Ovary (tissue), 9 donors: ENCODE results near the gene ARHGAP18. TPM values are rescaled to one million over a fixed set of nuclear protein-coding genes. Genes with fewer than 3 reads are reported as not detected.

Experiments
- DNase-seq, 5 donors: peaks; one replicate each; pipeline ENCODE4 v3.0.0-alpha.2; 2019 to 2020
- H3K27ac ChIP-seq, 2 donors: fragments of 200-600 bp; one replicate each; pipeline versions ENCODE4 v1.5.1 to v1.8.0; 2019 to 2022
- H3K27me3 ChIP-seq: fragments of 200-600 bp; one replicate; pipeline ENCODE4 v1.8.0; 2022
- H3K36me3 ChIP-seq: fragments of 200-600 bp; sonication (generic); one replicate; pipeline ENCODE4 v1.5.1; 2019
- H3K4me1 ChIP-seq: one replicate; pipeline ENCODE4 v1.8.1; 2013; ENCODE audit warnings: mild to moderate bottlenecking, moderate library complexity; ENCODE audit not compliant: insufficient read depth
- H3K4me3 ChIP-seq: fragments of 200-600 bp; sonication (generic); one replicate; pipeline ENCODE4 v1.5.1; 2017
- H3K9me3 ChIP-seq, 2 donors: fragments of 200-600 bp in 1 of 2; sonication (generic) in 1 of 2; one replicate each; pipeline versions ENCODE4 v1.5.1 to v1.8.1; 2013 to 2019; ENCODE audit warnings: mild to moderate bottlenecking in 1 of 2, moderate library complexity in 1 of 2
- EP300 ChIP-seq: sonication (generic); formaldehyde crosslinking; IDR thresholded peaks from one replicate; pipeline ENCODE4 v1.6.1; 2017; ENCODE audit warnings: antibody characterized with exemption
- POLR2A ChIP-seq: fragments of 450-650 bp; IDR thresholded peaks from one replicate; pipeline ENCODE4 v1.6.1; 2017; ENCODE audit warnings: antibody characterized with exemption, mild to moderate bottlenecking, moderate library complexity
- WGBS, 3 donors: extraction: QIAGEN DNeasy Blood & Tissue Kit in 1 of 3; methylation state at CpG; one replicate each; pipeline versions ENCODE4 v1.1.5 to v1.1.7; 2013 to 2017; 5-methylcytosine and 5-hydroxymethylcytosine counted together
- intact Hi-C, 4 donors: fragments of 100-400 bp; cut with DNase I; formaldehyde crosslinking; loops; one replicate each; pipeline versions ENCODE4 v1.11.0 to v1.15.1; 2022 to 2023
- polyA plus RNA-seq, 2 donors: library from polyadenylated mRNA; stranded (reverse); fragments of 200-250 nt in 1 of 2; fragments of 350-450 nt in 1 of 2; fragmentation: Illumina TruSeq in 1 of 2; extraction: RNeasy Lipid Tissue Mini Kit (QIAGEN cat#74804) in 1 of 2; gene quantifications; one replicate each; pipeline ENCODE4 v1.2.3, GENCODE V29; 2013 to 2014
- total RNA-seq, 7 donors: library from RNA; depleted of rRNA in 2 of 7; stranded (reverse); fragments of >200 nt in 2 of 7; fragmentation: NEBNext Ultra II Directional in 3 of 7; extraction: Animal tissue kit (Norgen Biotek cat#: 25700) in 3 of 7; gene quantifications; one replicate each; pipeline versions ENCODE4 v1.1.0 to v1.2.4, GENCODE V29; 2016 to 2023
- TF ChIP-seq, protein P1 (sequence below), 3 donors: fragments of 450-650 bp in 2 of 3; fragments of 200-600 bp in 1 of 3; IDR thresholded peaks; one replicate each; pipeline versions ENCODE4 v1.5.1 to v1.8.0; 2016 to 2022; ENCODE audit warnings: antibody characterized with exemption in 3 of 3, mild to moderate bottlenecking in 1 of 3
- donor health status: DM: no; HTN: no; CAD: no; lungs with moderate emphysema.
- donor health status: DM: no; HTN: no; CAD: no.
- donor health status: Bipolar disorder and iron deficiency.
- donor health status: DM: yes; HTN: yes; CAD: no.
- donor health status: DM: no; HTN: no; CAD: no.
- donor health status: DM: yes; HTN: yes; CAD: no.

The ARHGAP18 gene
- total and polyA plus RNA-seq, 9 donors: 4.4 to 35.3 (median 9.6) TPM

DNA sequence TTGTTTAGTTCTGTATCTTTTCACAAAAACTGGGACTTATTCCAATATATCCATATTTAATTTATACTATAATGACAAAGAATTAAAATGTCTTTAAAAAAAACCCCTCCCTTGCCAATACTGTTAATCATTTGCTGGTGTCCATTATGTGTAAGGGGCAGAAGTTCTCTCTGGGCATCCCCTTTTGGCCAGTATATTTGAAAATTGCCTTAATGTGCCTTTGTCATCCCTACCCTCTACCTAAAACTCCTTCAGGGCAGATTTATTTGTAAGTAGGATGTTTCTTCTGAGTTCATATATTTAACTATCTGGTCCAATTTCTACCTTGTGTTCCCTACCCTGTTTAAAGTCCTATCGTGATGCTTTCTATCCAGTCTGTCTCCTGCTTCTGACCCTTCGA, 62.9 kb downstream of the ARHGAP18 start:
- no peaks in the 10 kb centered on the region for H3K27me3 ChIP-seq
- WGBS, 3 donors: 63 to 78% (median 77%) methylated on average over 2 of the region's 2 CpGs
- DNase-seq: no peak
- TF ChIP-seq, protein P1, sequence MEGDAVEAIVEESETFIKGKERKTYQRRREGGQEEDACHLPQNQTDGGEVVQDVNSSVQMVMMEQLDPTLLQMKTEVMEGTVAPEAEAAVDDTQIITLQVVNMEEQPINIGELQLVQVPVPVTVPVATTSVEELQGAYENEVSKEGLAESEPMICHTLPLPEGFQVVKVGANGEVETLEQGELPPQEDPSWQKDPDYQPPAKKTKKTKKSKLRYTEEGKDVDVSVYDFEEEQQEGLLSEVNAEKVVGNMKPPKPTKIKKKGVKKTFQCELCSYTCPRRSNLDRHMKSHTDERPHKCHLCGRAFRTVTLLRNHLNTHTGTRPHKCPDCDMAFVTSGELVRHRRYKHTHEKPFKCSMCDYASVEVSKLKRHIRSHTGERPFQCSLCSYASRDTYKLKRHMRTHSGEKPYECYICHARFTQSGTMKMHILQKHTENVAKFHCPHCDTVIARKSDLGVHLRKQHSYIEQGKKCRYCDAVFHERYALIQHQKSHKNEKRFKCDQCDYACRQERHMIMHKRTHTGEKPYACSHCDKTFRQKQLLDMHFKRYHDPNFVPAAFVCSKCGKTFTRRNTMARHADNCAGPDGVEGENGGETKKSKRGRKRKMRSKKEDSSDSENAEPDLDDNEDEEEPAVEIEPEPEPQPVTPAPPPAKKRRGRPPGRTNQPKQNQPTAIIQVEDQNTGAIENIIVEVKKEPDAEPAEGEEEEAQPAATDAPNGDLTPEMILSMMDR (IDR thresholded peaks at IDR 0.05): no peak
- TF ChIP-seq POLR2A (no peak), EP300 (no peak)
- H3K27ac ChIP-seq: peak overlapping the region; percentile 21 to 59
- peaks cover 4% of the 10 kb centered on the region for H3K4me1 ChIP-seq
- intact Hi-C loops: no loop called here
- H3K36me3 ChIP-seq: no peaks in the 10 kb centered on the region
- H3K9me3 ChIP-seq: no peaks in the 10 kb centered on the region
- H3K4me3 ChIP-seq: no peak overlapping the region

DNA sequence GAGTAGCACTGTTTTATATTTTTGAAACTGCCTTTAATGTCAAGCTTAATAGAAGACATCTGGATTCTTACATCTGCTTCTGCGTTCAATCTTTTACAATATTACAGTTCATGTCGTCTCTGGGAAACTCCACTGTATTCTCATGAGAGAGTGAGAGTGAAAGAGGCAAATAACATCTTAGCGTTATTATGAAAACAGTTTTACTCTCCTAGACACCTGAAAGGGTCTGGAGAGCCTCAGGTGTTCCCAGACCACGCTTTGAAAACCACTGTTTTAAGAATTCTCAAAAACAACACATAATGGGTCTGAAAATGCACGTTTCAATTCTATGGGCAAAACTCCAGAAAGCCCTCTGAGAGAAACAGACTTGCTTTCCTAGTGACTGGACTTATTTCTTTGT, 63.3 kb downstream of the ARHGAP18 start:
- H3K9me3 ChIP-seq: no peaks in the 10 kb centered on the region
- peaks cover 4% of the 10 kb centered on the region for H3K4me1 ChIP-seq
- peak overlapping the region; percentile 21 to 59 for H3K27ac ChIP-seq
- no peak overlapping the region for H3K4me3 ChIP-seq
- no peak for TF ChIP-seq EP300
- TF ChIP-seq, protein P1 (IDR thresholded peaks at IDR 0.05): no peak
- TF ChIP-seq POLR2A: no peak
- 5 to 10% (median 7%) methylated on average over 5 of the region's 5 CpGs for WGBS, 3 donors
- no peaks in the 10 kb centered on the region for H3K36me3 ChIP-seq
- H3K27me3 ChIP-seq: no peaks in the 10 kb centered on the region
- no peak for DNase-seq
- intact Hi-C loops: no loop called here

DNA sequence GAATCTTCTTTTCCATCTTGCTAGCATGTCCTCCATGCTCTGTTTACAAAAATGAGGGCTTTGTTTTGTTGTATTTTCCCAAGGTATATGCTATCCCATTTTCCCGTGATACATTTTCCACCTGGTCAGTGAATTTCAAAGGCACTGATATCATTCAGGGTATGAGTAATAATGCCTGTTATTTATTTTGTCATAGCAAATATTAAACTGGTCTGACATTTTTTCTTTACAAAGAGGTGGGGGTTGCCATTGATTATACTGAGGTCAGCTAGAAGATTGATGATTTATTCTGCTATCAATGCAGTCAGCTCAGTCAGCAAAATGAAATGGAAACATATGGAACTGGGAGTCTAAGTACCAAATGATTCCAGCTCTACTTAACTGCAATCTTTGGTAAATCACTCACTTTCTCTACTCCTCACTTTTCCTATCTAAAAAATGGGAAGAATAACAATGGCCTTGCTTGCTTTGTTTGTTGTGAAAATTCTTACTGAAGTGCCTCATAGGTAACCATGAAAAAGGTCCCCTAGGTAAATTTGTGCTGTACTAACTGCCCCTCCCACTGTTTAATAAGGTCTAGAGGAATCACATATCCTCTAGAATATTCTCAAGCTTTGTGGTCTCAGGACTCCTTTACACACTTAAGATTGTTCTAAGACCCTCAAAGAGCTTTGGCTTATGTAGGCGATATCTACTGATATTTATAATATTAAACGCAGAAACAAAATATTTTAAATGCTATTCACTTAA, 64.0 kb downstream of the ARHGAP18 start:
- H3K9me3 ChIP-seq: no peaks in the 10 kb centered on the region
- H3K4me3 ChIP-seq: no peak overlapping the region
- intact Hi-C loops: no loop called here
- peaks cover 4% of the 10 kb centered on the region for H3K4me1 ChIP-seq
- no peaks in the 10 kb centered on the region for H3K36me3 ChIP-seq
- WGBS, 3 donors: 16 to 28% (median 28%) methylated on average over 3 of the region's 3 CpGs
- no peaks in the 10 kb centered on the region for H3K27me3 ChIP-seq
- H3K27ac ChIP-seq: peak overlapping the region; percentile 16 to 30
- no peak for DNase-seq
- TF ChIP-seq POLR2A (no peak), EP300 (no peak)
- TF ChIP-seq, protein P1 (IDR thresholded peaks at IDR 0.05): no peak

DNA sequence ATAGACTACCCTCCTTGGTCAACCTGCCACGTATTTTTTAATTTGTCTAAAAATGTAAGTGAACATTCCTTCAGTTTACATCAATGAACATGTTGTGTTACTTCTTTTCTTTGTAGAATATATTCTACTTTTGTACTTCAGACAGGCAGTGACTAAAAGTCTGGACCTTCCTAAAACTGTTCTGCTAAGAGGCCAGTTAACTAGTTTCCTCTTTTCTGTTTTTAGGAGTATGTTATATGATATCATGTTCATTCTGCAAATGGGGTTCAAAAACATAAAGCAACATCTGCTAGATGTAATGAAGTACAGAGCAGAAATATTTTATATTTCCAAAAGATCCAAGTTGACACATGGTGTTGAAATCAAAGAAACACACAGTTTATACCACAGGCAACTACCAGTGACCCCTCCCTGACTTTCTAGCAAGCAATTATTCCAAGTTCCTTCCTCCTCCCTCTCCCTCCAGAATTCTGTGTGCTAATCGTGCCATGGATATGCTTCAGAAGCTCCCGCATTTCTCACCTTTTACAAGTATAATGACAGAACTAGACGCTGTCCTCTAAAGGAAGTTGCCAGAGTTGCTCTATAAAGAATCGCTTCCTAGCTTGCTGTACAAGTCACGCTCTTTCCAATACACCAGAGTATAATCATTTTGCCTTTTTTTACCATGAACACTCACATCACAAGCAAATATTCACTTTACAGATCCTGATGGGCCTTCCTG, 64.7 kb downstream of the ARHGAP18 start:
- no peaks in the 10 kb centered on the region for H3K36me3 ChIP-seq
- H3K9me3 ChIP-seq: no peaks in the 10 kb centered on the region
- intact Hi-C loops: no loop called here
- TF ChIP-seq, protein P1 (IDR thresholded peaks at IDR 0.05): no peak
- no peak for TF ChIP-seq POLR2A
- TF ChIP-seq EP300: no peak
- H3K4me3 ChIP-seq: no peak overlapping the region
- 29 to 45% (median 38%) methylated on average over 6 of the region's 6 CpGs for WGBS, 3 donors
- DNase-seq: no peak
- H3K4me1 ChIP-seq: peaks cover 4% of the 10 kb centered on the region
- peak overlapping the region; percentile 16 to 30 for H3K27ac ChIP-seq
- no peaks in the 10 kb centered on the region for H3K27me3 ChIP-seq
